SU-DHL-6 (cell line): ENCODE measurements around the gene BMPR1B.

Source experiments
- H2AFZ ChIP-seq: fragments of 200-600 bp; sonication (generic); 2 replicates; pipeline ENCODE4 v1.6.1; 2014; ENCODE audit warnings: low read depth, mild to moderate bottlenecking, moderate library complexity, mixed read lengths, antibody characterized with exemption, low read length; ENCODE audit not compliant: severe bottlenecking
- H3F3A ChIP-seq: fragments of 200-600 bp; shearing (Covaris generic); 2 replicates; pipeline ENCODE4 v1.6.0; 2016; ENCODE audit warnings: antibody characterized with exemption, mild to moderate bottlenecking; ENCODE audit not compliant: insufficient read depth
- H3K27ac ChIP-seq: fragments of 200-600 bp; sonication (generic); 2 replicates; pipeline ENCODE4 v1.5.1; 2016; ENCODE audit warnings: low read depth, mild to moderate bottlenecking, low read length, moderate library complexity, mixed read lengths
- H3K27me3 ChIP-seq: fragments of 200-600 bp; sonication (generic), shearing (Covaris generic); 2 replicates; pipeline ENCODE4 v1.6.0; 2014; ENCODE audit warnings: mild to moderate bottlenecking, low read length
- H3K36me3 ChIP-seq: fragments of 200-600 bp; sonication (generic); 2 replicates; pipeline ENCODE4 v1.6.1; 2014; ENCODE audit warnings: mild to moderate bottlenecking, low read length, mixed read lengths
- H3K4me2 ChIP-seq: fragments of 300-600, 200-600 bp; shearing (Covaris generic), sonication (generic); 2 replicates; pipeline ENCODE4 v1.6.0; 2014; ENCODE audit warnings: low read length, low read depth, mild to moderate bottlenecking; ENCODE audit not compliant: poor library complexity, severe bottlenecking
- H3K4me3 ChIP-seq: fragments of 200-600 bp; sonication (generic); 2 replicates; pipeline ENCODE4 v1.5.1; 2014; ENCODE audit warnings: antibody characterized with exemption, low read length, mild to moderate bottlenecking, mixed read lengths; ENCODE audit not compliant: insufficient read depth, poor library complexity, severe bottlenecking
- H3K79me2 ChIP-seq: fragments of 200-600 bp; sonication (generic); 2 replicates; pipeline ENCODE4 v1.6.1; 2014; ENCODE audit warnings: mild to moderate bottlenecking, low read length, moderate library complexity; ENCODE audit not compliant: insufficient read depth
- H3K9ac ChIP-seq: fragments of 200-600 bp; sonication (generic); 2 replicates; pipeline ENCODE4 v1.7.0; 2014; ENCODE audit warnings: mild to moderate bottlenecking, low read length
- H3K9me2 ChIP-seq: fragments of 200-600 bp; sonication (generic); replicated peaks from 2 replicates; pipeline ENCODE4 v1.6.1; 2014; ENCODE audit warnings: low read length; ENCODE audit not compliant: insufficient read depth
- H3K9me3 ChIP-seq: fragments of 200-600 bp; sonication (generic); 2 replicates; pipeline ENCODE4 v1.6.1; 2014; ENCODE audit warnings: low read length, mixed read lengths; ENCODE audit not compliant: insufficient read depth
- H4K20me1 ChIP-seq: fragments of 200-600 bp; sonication (generic); 2 replicates; pipeline ENCODE4 v1.6.1; 2014; ENCODE audit warnings: low read depth, mild to moderate bottlenecking, antibody characterized with exemption, low read length, moderate library complexity, mixed read lengths
- CTCF ChIP-seq: fragments of 200-600 bp; sonication (generic); IDR thresholded peaks from one replicate; pipeline ENCODE4 v1.5.1; 2017; ENCODE audit warnings: antibody characterized with exemption, mild to moderate bottlenecking, low read length, moderate library complexity; ENCODE audit not compliant: insufficient read depth, poor library complexity, severe bottlenecking
- EZH2phosphoT487 ChIP-seq: fragments of 200-600 bp; sonication (generic), shearing (Covaris generic); conservative IDR thresholded peaks from 2 replicates; pipeline ENCODE4 v1.6.1; 2018; ENCODE audit warnings: mild to moderate bottlenecking, antibody characterized with exemption, low read length, moderate library complexity, mixed read lengths

The BMPR1B gene

GRCh38 chr4:94732358-94732698 lies 25.4 kb upstream of the BMPR1B start:
- H3F3A ChIP-seq: no peaks in the 10 kb centered on the region
- no peaks in the 10 kb centered on the region for H3K9me3 ChIP-seq
- TF ChIP-seq CTCF (no peak), EZH2phosphoT487 (no peak)
- no peaks in the 10 kb centered on the region for H4K20me1 ChIP-seq
- H3K9ac ChIP-seq: no peak overlapping the region
- no peaks in the 10 kb centered on the region for H3K27me3 ChIP-seq
- no peak overlapping the region for H3K4me3 ChIP-seq
- H2AFZ ChIP-seq: no peak overlapping the region
- no peaks in the 10 kb centered on the region for H3K79me2 ChIP-seq
- no peaks in the 10 kb centered on the region for H3K9me2 ChIP-seq
- H3K4me2 ChIP-seq: no peak overlapping the region
- no peak overlapping the region for H3K27ac ChIP-seq
- no peaks in the 10 kb centered on the region for H3K36me3 ChIP-seq

- no peak overlapping the region for H3K27ac ChIP-seq
- TF ChIP-seq EZH2phosphoT487 (no peak), CTCF (no peak)
Measured at GRCh38 chr4:94739741-94740140, 18.0 kb upstream of the BMPR1B start.

GRCh38 chr4:94741304-94741703 lies 16.5 kb upstream of the BMPR1B start:
- Histone ChIP-seq H4K20me1 (no peaks in the 10 kb centered on the region), H3K36me3 (no peaks in the 10 kb centered on the region), H3K4me3 (no peak overlapping the region), H2AFZ (no peak overlapping the region), H3K9me2 (no peaks in the 10 kb centered on the region), H3F3A (no peaks in the 10 kb centered on the region), H3K9ac (no peak overlapping the region), H3K27me3 (no peaks in the 10 kb centered on the region), H3K9me3 (no peaks in the 10 kb centered on the region), H3K27ac (no peak overlapping the region), H3K79me2 (no peaks in the 10 kb centered on the region), H3K4me2 (no peak overlapping the region)
- TF ChIP-seq CTCF (no peak), EZH2phosphoT487 (no peak)

More at GRCh38 chr4:94739741-94740140, 18.0 kb upstream of the BMPR1B start:
- Histone ChIP-seq H3K27me3 (no peaks in the 10 kb centered on the region), H3F3A (no peaks in the 10 kb centered on the region), H3K9me3 (no peaks in the 10 kb centered on the region), H4K20me1 (no peaks in the 10 kb centered on the region), H3K4me2 (no peak overlapping the region), H3K36me3 (no peaks in the 10 kb centered on the region), H3K9me2 (no peaks in the 10 kb centered on the region), H3K79me2 (no peaks in the 10 kb centered on the region), H2AFZ (no peak overlapping the region), H3K9ac (no peak overlapping the region), H3K4me3 (no peak overlapping the region)

- no peak for TF ChIP-seq CTCF
- TF ChIP-seq EZH2phosphoT487: no peak
- Histone ChIP-seq H3K9me2 (no peaks in the 10 kb centered on the region), H3F3A (no peaks in the 10 kb centered on the region), H3K79me2 (no peaks in the 10 kb centered on the region), H2AFZ (no peak overlapping the region), H3K27me3 (no peaks in the 10 kb centered on the region), H3K9me3 (no peaks in the 10 kb centered on the region), H3K36me3 (no peaks in the 10 kb centered on the region), H3K9ac (no peak overlapping the region), H3K4me2 (no peak overlapping the region), H4K20me1 (no peaks in the 10 kb centered on the region), H3K27ac (no peak overlapping the region), H3K4me3 (no peak overlapping the region)
Measured at GRCh38 chr4:94743838-94744237, 13.9 kb upstream of the BMPR1B start.
